ENCODE measurements around the gene ZC3H4. TPM values are rescaled to one million over a fixed set of nuclear protein-coding genes. Genes with fewer than 3 reads are reported as not detected.
A peak's percentile ranks its signal among the peaks of the same experiment; 100 is the strongest.

Gene ZC3H4
- total RNA-seq, 1 experiment from 2014 or later, result 105 TPM

DNA sequence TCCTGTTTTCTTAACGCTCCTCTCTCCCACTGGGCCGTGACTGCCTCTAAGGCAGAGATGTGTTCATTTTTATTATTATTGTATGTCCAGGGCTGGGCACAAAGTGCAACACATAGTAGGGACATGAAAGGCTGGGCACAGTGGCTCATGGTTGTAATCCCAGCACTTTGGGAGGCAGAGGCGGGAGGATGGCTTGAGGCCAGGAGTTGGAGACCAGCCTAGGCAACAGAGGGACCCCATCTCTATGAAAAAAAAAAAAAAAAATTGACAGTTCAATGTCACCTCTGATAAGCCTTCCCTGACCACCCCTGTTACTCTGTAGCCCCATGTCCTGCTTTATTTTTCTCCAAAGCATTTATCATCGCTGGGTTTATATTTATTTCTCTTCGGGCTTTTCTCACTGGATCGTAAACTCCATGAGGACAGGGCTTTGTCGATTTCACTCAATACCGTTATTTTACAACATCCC is 16.6 kb upstream of the ZC3H4 start:
- no peaks in the 10 kb centered on the region for H3K27me3 Mint-ChIP-seq (ENCODE audit: low read depth)
- Histone ChIP-seq H3K27me3 (ENCODE audit: insufficient read depth, low read length) (no peaks in the 10 kb centered on the region), H3K9me3 (ENCODE audit: control insufficient read depth, low read depth, low read length) (no peaks in the 10 kb centered on the region), H3K4me2 (ENCODE audit: insufficient read depth, insufficient read length, low read length) (no peak overlapping the region), H3T11ph (ENCODE audit: low read length) (no peak overlapping the region), H2BK120ac (ENCODE audit: low read depth, low read length, poor library complexity, severe bottlenecking) (no peak overlapping the region), H3K79me1 (ENCODE audit: insufficient read depth, low read depth, low read length, poor library complexity, severe bottlenecking) (no peaks in the 10 kb centered on the region), H3K27ac (ENCODE audit: insufficient read length, low read depth, low read length) (no peak overlapping the region), H3K9ac (ENCODE audit: extremely low read depth, insufficient read length, low read length) (no peak overlapping the region), H3K56ac (ENCODE audit: insufficient read length, low read depth, low read length) (no peak overlapping the region), H4K5ac (ENCODE audit: insufficient read length, low read depth, low read length) (no peak overlapping the region), H3K79me2 (ENCODE audit: insufficient read depth, low read length) (peaks cover 35% of the 10 kb centered on the region; the same call in 1 of the 2 replicates), H3K4ac (ENCODE audit: low read depth, low read length) (no peak overlapping the region), H3K14ac (ENCODE audit: insufficient read depth, low read length) (no peak overlapping the region), H2BK15ac (ENCODE audit: low read depth, low read length) (no peak overlapping the region), H3K23ac (ENCODE audit: insufficient read length, low read depth, low read length) (no peak overlapping the region), H3K23me2 (ENCODE audit: insufficient read length, low read depth, low read length, poor library complexity, severe bottlenecking) (no peaks in the 10 kb centered on the region), H3K18ac (ENCODE audit: insufficient read length, low read depth, low read length) (no peak overlapping the region), H4K20me1 (ENCODE audit: control insufficient read depth, insufficient read depth, insufficient read length) (no peaks in the 10 kb centered on the region), H2AK5ac (ENCODE audit: insufficient read length, low read length) (no peak overlapping the region), H3K4me1 (ENCODE audit: insufficient read depth, low read length) (peaks cover 2% of the 10 kb centered on the region; the same call in 1 of the 2 replicates), H2BK12ac (ENCODE audit: insufficient read length, low read depth, low read length) (no peak overlapping the region), H4K8ac (replicated peaks; ENCODE audit: insufficient read length, low read depth, low read length) (no peak overlapping the region), H2BK20ac (ENCODE audit: low read depth, low read length, poor library complexity, severe bottlenecking) (no peak overlapping the region), H4K91ac (ENCODE audit: insufficient read length, low read depth, low read length) (no peak overlapping the region), H2BK5ac (ENCODE audit: insufficient read length, low read length) (no peak overlapping the region), H2AFZ (ENCODE audit: low read length) (no peak overlapping the region)
- peak overlapping the region in 2 of 3 experiments; percentile 42 to 99; a peak in 2 of 7 replicates for H3K27ac Mint-ChIP-seq
- peaks cover 3 to 8% of the 10 kb centered on the region in 2 experiments; a peak in 3 of 5 replicates for H3K9me3 Mint-ChIP-seq
- DNase-seq, result no peak
- H3K4me1 Mint-ChIP-seq, result peaks cover 29 to 39% of the 10 kb centered on the region in 2 experiments
- no CpG with 5 or more reads among the region's 8 CpGs for WGBS (ENCODE audit: extremely low coverage, insufficient read length, low lambda C conversion rate)
- no peak for TF ChIP-seq CTCF (conservative IDR thresholded peaks at IDR 0.05)
- H3K4me3 Mint-ChIP-seq, result peak overlapping the region; percentile 96 to 99; a peak in 4 of 5 replicates
- H3K36me3 Mint-ChIP-seq (ENCODE audit: insufficient read depth in 1 of 3, low read depth in 3 of 3), result peaks cover 28 to 42% (median 30%) of the 10 kb centered on the region in 3 experiments

Measured in H9 (cell line).